Natural killer cell (primary cell): ENCODE data around the gene FBXL15. TPM values are rescaled to one million over a fixed set of nuclear protein-coding genes. Genes with fewer than 3 reads are reported as not detected.
A peak's percentile ranks its signal among the peaks of the same experiment; 100 is the strongest.

Source experiments
- ATAC-seq, 3 donors: fragments of 150-1000 bp in 2 of 3; fragments of 200-7000 bp in 1 of 3; cut with Tn5 transposase; 1 replicate in 1 of 3; 2 replicates in 2 of 3; pipeline ENCODE4 v1.10.0; 2021; ENCODE audit warnings: mild to moderate bottlenecking in 2 of 3, moderate library complexity in 2 of 3
- DNase-seq, 2 donors: peaks; one replicate each; pipeline versions ENCODE4 v3.0.0 to v3.0.0-alpha.2; 2013 to 2021; ENCODE audit warnings: mixed read lengths in 1 of 2
- H3K27ac ChIP-seq: one replicate; pipeline ENCODE4 v1.5.1; 2013; ENCODE audit warnings: mild to moderate bottlenecking, low read length
- H3K27me3 ChIP-seq: one replicate; pipeline ENCODE4 v1.6.1; 2013; ENCODE audit warnings: low read length; ENCODE audit not compliant: control insufficient read depth, insufficient read depth
- H3K36me3 ChIP-seq: one replicate; pipeline ENCODE4 v1.6.1; 2013; ENCODE audit warnings: low read length; ENCODE audit not compliant: control insufficient read depth, insufficient read depth
- H3K4me1 ChIP-seq: one replicate; pipeline ENCODE4 v1.6.1; 2013; ENCODE audit warnings: low read length; ENCODE audit not compliant: control insufficient read depth, insufficient read depth
- H3K4me3 ChIP-seq: one replicate; pipeline ENCODE4 v1.5.1; 2013; ENCODE audit warnings: low read length
- H3K9me3 ChIP-seq: one replicate; pipeline ENCODE4 v1.6.1; 2013; ENCODE audit warnings: low read length; ENCODE audit not compliant: control insufficient read depth, insufficient read depth
- H3K27ac Mint-ChIP-seq, 2 donors: one replicate each; pipeline ENCODE4 v1.8.0; 2022; ENCODE audit warnings: mild to moderate bottlenecking in 2 of 2, mixed read lengths in 2 of 2, moderate library complexity in 1 of 2
- H3K27me3 Mint-ChIP-seq, 2 donors: one replicate each; pipeline ENCODE4 v1.8.0; 2022; ENCODE audit warnings: low read depth in 2 of 2, mixed read lengths in 2 of 2
- H3K36me3 Mint-ChIP-seq: one replicate; pipeline ENCODE4 v1.8.0; 2022; ENCODE audit warnings: mixed read lengths
- H3K4me1 Mint-ChIP-seq, 2 donors: one replicate each; pipeline ENCODE4 v1.8.0; 2022; ENCODE audit warnings: mixed read lengths in 2 of 2
- H3K4me3 Mint-ChIP-seq: one replicate; pipeline ENCODE4 v1.8.0; 2022; ENCODE audit warnings: mild to moderate bottlenecking, moderate library complexity, mixed read lengths
- H3K9me3 Mint-ChIP-seq, 2 donors: one replicate each; pipeline ENCODE4 v1.8.0; 2022; ENCODE audit warnings: mixed read lengths in 2 of 2
- CTCF ChIP-seq: fragments of 200-600 bp; IDR thresholded peaks from one replicate; pipeline ENCODE4 v1.8.0; 2022; ENCODE audit warnings: antibody characterized with exemption
- WGBS: methylation state at CpG from one replicate; pipeline ENCODE4 v1.1.7; 2013; ENCODE audit warnings: missing lambda C conversion rate; ENCODE audit not compliant: insufficient coverage; 5-methylcytosine and 5-hydroxymethylcytosine counted together
- intact Hi-C: fragments of 100-400 bp; cut with micrococcal nuclease; formaldehyde crosslinking; loops from one replicate; pipeline ENCODE4 v1.14.2; 2022
- total RNA-seq, 4 donors: library from RNA; stranded (reverse); fragments of 120-200 nt in 1 of 4; gene quantifications; one replicate each; pipeline versions ENCODE4 v1.2.3 to v1.2.4, GENCODE V29; 2013 to 2022

FBXL15 gene
- total RNA-seq, 3 donors from 2014 or later (not counting 1 experiment from before 2014, with no cell fraction given): 15.2 to 17.4 (median 15.5) TPM

DNA sequence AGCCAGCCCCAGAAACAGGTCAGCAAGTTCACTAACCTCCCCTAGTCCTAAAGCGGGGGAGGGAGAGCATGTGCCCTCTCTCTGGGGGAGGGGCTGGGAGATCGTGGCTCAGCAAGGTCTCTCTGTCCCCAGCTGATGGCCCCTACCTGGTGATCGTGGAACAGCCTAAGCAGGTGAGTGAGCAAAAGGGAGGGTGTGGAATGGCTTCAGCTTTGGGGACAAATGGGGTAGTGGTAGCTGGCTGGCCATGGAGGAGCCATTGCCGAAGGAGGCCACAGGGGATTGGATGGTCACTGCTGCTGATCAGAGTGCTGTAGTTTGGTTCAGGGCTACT lies 24.4 kb upstream of the FBXL15 start:
- Mint-ChIP-seq H3K4me1 (peaks cover 34 to 51% of the 10 kb centered on the region in 2 donors), H3K9me3 (no peaks in the 10 kb centered on the region), H3K36me3 (no peaks in the 10 kb centered on the region), H3K4me3 (peak overlapping the region; percentile 98), H3K27ac (peak overlapping the region; percentile 99), H3K27me3 (no peaks in the 10 kb centered on the region)
- Histone ChIP-seq H3K27me3 (no peaks in the 10 kb centered on the region), H3K9me3 (no peaks in the 10 kb centered on the region), H3K4me1 (peaks cover 51% of the 10 kb centered on the region), H3K36me3 (peaks cover 31% of the 10 kb centered on the region), H3K4me3 (peak overlapping the region; percentile 69), H3K27ac (peak overlapping the region; percentile 91)
- no peak for TF ChIP-seq CTCF
- DNase-seq: peak in 1 of 2 donors; percentile 45
- intact Hi-C loops: loop anchor here (10.0 kb wide), 1 partner anchor 249 kb away; the partner anchor contains the start of gene TRIM8
- WGBS: 57% methylated on average over 4 of the region's 4 CpGs
- ATAC-seq: no peak

DNA sequence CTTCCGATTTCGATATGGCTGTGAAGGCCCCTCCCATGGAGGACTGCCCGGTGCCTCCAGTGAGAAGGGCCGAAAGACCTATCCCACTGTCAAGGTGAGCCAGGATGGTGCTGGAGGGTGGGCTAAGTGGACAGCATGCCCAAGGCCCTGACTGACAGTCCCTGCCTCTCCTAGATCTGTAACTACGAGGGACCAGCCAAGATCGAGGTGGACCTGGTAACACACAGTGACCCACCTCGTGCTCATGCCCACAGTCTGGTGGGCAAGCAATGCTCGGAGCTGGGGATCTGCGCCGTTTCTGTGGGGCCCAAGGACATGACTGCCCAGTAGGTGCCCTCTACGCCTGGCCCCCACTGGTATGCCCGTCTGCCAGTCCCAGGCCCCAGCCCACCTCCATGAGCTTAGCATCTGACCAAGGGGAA lies 23.9 kb upstream of the FBXL15 start:
- peaks cover 51% of the 10 kb centered on the region for H3K4me1 ChIP-seq
- no peaks in the 10 kb centered on the region for H3K9me3 ChIP-seq
- Mint-ChIP-seq H3K27me3 (no peaks in the 10 kb centered on the region), H3K4me3 (peak overlapping the region; percentile 98), H3K4me1 (peaks cover 34 to 51% of the 10 kb centered on the region in 2 donors), H3K27ac (peak overlapping the region; percentile 99), H3K36me3 (no peaks in the 10 kb centered on the region), H3K9me3 (no peaks in the 10 kb centered on the region)
- intact Hi-C loops: loop anchor here (10.0 kb wide), 1 partner anchor 248 kb away; the partner anchor contains the start of gene TRIM8
- TF ChIP-seq CTCF: no peak
- DNase-seq (peak in 1 of 2 donors; percentile 27), ATAC-seq (no peak)
- 92% methylated on average over 12 of the region's 12 CpGs for WGBS
- no peak overlapping the region for H3K4me3 ChIP-seq
- peak overlapping the region; percentile 91 for H3K27ac ChIP-seq
- H3K27me3 ChIP-seq: no peaks in the 10 kb centered on the region
- H3K36me3 ChIP-seq: peaks cover 36% of the 10 kb centered on the region

- Histone ChIP-seq H3K27ac (peak overlapping the region; percentile 91), H3K9me3 (no peaks in the 10 kb centered on the region), H3K36me3 (peaks cover 41% of the 10 kb centered on the region), H3K4me3 (no peak overlapping the region), H3K4me1 (peaks cover 51% of the 10 kb centered on the region), H3K27me3 (no peaks in the 10 kb centered on the region)
- Mint-ChIP-seq H3K4me3 (peak overlapping the region; percentile 98), H3K27ac (peak overlapping the region; percentile 99), H3K27me3 (no peaks in the 10 kb centered on the region), H3K9me3 (no peaks in the 10 kb centered on the region), H3K36me3 (no peaks in the 10 kb centered on the region), H3K4me1 (peaks cover 34 to 51% of the 10 kb centered on the region in 2 donors)
- TF ChIP-seq CTCF: no peak
- DNase-seq (peak in 1 of 2 donors; percentile 23), ATAC-seq (no peak)
- intact Hi-C loops: loop anchor here (2.0 to 10.0 kb wide), 2 partner anchors 167 to 247 kb away; partner anchors contain the start of gene TRIM8
- 95% methylated on average over 13 of the region's 14 CpGs for WGBS
Measured at GRCh38 chr10:102397222-102398171, 23.1 kb upstream of the FBXL15 start.
